HG03095 (cell line): Measurements from ENCODE around the gene SLC4A8.
"Not testable (repeated sequence)": the region's sequence is repeated elsewhere in the genome, so short reads cannot be mapped to it uniquely, and the experiment has no call there.

Experiments
- ATAC-seq: cut with Tn5 transposase; IDR thresholded peaks from one replicate; pipeline ENCODE4 v1.9.1; 2021; ENCODE audit warnings: moderate library complexity; ENCODE audit not compliant: unreplicated experiment

The SLC4A8 gene

DNA sequence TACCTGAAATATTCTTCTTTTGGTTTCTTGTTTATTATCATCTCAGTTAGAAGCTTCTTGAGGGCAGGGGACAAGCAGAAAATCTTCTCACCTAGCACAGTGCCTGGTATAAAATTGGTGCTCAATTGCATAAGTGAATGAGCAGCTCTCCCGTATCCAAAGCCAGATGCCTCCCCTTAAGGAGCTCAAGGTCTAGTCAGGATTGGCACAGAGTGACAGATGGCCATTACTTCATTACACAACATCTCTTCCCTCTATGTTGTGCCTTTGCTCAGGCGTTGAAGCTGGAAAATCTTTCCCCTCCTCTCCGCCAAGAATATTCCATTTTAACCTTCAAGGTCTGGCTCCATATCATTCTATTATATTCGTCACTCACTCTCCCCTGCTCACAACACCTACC, 3.6 kb downstream of the SLC4A8 start:
- no peak for ATAC-seq

DNA sequence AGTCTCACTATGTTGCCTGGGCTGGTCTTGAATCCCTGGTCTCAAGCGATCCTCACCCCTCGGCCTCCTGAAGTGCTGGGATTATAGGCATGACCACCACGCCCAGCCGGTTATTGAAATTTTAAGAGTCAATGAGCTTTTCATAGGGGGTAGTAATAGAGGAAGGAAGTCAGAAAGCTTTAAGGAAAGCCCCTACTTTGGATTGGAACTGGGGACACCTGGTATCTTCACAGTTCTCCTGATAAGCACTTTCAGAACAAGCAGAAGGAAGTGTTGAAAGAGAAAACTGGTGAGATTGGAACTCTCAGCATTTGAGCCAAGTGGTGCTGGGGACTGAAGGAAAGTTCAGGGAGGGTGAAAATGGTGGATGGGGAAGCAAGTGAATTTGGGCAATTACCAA, 5.1 kb downstream of the SLC4A8 start:
- ATAC-seq: no peak

DNA sequence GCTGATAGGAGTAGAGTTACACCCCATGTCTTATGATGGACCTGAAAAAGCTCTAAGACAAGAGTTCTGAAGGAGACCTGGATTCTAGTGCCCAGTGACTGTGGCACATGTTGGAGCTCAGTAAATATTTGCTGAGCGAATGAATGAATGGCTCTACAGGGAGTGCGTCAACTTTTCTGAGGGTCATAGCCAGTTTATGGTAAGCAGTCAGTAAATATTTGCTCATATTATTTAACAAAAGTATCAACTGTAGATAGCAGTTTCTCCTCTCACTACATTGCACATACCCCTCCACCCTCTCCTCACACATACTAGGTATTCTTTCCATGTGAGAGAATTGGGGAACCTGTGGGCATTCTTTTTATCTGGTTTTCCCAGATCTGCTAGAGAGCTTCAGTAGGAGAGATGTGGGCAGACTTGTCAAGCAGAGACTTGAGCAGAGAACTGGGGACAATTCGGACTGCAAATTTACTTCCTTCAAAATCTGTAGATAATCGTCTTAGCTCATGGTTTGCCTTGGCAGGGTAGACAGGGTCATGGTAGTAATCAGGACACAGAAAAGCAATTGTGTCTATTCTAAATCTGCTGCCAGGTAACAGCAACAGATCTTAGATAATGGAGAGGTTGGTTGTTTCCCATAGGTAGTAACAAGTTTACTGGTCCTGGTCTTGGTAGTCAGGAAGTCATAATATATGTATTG, 5.7 kb downstream of the SLC4A8 start:
- no peak for ATAC-seq

DNA sequence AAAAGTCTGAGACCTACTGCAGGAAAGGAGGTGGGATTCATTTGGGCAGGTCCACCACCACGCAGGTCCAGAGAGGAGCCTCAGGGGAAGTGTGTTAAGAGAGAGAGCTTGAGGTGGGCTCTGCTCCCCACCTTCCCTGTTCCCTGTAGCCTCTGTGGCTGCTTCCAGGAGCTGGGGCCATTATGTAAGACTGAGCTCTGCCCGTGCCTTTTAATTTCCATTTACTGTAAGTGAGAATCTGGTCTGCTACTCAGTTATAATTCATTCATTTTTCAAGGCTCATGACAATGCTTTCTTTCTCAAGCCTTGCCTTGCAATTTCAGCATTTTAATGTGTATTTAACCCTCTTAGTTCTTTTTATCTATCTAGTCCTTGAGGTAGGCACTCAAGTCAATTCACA, 8.3 kb downstream of the SLC4A8 start:
- no peak for ATAC-seq

DNA sequence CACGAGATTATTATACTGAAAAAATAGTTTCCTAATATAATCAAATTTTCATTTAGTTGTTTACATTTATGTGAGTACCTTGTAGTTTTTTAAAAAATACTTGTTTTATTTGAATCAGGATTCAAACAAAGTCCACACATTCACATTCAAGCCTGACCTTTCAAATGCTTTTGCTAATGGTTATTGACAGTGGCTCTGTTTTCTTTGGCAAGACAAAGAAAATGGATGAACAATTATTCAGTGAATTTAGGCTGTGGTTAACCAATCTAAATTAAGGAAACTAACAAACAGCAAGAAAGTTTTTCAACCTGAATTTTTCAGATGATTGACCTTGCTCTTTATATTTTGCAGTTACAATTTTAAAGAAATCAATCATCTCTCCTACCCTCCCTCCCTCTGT, 9.7 kb downstream of the SLC4A8 start:
- no peak for ATAC-seq

DNA sequence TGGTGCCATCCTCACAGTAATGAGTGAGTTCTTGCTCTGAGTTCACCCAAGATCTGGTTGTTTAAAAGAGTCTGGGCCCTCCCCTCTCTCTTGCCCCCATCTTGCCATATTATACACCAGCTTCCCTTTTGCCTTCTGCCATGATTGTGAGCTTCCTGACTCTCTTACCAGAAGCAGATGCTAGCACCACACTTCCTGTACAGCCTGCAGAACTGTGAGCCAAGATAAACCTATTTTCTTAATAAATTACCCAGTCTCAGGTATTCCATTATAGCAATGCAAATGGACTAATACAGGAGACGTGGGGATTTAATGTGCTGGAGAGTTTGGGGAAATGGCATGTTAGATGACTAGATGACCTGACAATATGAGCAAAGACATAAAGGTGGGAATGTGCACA, 12.8 kb downstream of the SLC4A8 start:
- no peak for ATAC-seq

DNA sequence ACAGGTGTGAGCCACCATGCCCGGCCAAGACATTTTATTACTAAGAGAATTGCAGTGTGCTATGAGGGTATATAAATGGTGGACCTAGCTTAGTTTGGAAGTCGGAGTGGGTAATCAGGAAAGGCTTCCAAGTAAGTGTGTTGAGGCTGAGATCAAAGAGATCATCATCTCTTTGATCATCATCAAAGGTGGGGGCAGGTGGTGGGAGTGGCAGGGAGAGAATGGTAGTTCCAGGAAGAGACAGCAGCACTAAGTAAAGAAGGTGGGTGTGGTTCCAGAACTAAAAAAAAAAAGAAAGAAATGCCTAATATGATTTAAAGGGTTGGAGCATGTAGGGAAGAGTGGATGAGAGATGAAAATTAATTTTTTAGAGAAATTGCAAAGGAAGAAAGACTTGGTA, 14.7 kb downstream of the SLC4A8 start:
- no peak for ATAC-seq

DNA sequence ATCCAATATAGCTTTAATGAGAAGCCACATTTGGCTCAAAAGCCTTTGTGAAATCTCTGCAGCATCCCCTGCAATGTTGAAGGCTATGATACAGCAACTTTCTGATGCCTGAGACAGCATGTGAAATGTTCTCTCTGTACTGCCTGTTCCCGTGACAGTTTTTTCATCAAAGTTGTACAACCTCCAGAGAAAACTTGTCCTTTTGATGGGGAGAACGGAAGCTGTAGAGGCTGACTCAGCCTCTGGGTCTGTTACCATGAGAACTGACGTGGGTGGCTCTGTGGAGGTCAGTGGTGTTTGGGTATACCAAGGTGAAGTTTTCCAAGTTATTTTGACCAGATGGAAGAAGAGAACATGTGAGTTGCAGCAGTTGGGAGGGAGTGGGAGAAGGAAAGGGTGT, 17.0 kb downstream of the SLC4A8 start:
- no peak for ATAC-seq

DNA sequence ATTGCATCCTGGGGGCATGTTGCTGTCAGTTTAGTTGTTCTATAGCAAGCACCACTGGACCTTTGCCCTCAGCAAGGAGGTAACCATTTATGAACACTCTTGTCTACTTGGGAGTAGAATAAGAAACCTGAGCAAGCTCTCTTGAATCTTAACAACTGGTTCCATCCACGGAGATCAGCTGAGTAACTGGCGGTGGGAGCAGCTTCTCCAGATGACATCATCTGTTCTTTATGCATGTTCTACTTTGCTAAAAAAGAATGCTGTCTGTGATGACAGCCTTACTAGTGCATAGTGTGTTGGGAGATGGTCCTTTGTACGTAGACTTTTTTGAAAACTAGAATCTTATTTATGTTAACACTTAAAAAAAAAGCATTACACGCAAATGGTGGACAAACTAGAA, 17.7 kb downstream of the SLC4A8 start:
- no peak for ATAC-seq

DNA sequence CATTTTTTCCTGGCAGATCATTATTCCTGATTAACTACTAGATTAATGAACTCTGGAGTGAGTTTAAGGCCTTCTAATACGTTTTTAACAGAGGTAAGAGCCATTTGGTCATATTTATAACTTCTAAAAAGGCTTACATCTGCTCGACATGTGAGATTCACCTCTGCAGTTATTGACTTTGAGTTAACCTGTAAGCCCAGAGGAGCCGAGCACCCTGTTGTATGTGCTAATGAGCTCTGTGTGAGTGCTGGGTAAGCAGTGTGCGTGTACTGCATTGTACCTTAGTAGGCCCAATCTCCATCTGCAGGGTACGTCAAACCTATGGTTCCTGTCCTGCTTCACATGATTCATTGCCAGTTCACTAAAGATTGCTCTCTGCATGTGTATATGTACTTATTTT, 18.9 kb downstream of the SLC4A8 start:
- ATAC-seq: no peak

DNA sequence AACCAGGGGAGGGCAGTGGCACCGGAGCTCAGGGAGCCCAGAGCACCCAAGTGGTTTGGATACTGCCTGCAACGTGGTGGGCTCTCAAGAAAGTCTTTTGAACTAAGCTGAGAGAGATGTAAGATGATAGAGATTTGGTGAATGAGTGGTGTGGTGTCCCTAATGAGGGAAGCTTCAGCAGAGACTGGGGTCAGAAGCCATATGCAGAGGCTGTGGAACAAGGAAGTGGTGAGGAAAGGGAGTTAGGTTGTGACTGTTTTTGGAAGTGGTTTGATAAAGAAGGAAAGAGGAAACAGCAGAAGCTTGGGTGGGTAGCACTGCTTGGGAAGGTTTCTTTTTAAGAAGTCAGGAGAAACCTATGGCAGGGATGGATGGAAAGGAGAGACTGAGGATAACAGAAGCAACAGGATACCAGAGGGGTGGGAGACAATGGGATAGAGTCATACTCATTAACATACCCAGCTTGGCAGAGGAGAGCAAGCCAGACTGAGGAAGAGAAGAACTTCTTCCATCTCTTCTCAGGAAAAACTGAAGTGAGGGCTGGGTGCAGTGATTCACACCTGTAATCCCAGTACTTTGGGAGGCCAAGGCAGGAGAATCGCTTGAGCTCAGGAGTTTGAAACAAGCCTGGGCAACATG, 24.1 kb downstream of the SLC4A8 start:
- no peak for ATAC-seq

DNA sequence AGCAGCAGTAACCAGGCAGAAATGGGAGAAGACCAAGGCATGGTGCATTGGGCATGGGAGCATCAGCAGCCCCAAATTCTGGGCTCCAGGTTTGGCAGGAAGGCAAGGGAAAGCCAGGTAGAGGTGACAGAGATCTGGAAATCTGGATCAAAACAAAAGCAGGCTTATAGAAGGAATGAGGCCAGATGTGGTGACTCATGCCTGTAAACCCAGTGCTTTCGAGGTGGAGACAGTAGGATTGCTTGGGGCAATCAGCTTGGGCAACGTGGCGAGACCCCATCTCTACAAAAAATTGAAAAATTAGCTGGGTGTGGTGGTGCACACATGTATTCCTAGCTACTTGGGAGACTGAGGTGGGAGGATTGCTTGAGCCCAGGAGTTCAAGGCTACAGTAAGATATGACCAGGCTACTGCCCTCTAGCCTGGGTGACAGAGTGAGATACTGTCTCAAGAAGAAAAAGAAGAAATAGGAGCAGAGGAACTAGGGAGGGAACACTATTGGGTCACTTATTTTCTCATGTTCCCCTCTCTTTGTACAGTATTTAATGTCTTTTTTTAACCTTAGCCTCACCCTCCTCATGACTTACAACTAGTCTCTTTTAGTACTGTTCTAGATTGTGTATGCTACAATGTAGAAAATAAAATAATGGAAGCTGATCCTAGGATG, 25.1 kb downstream of the SLC4A8 start:
- ATAC-seq: no peak

DNA sequence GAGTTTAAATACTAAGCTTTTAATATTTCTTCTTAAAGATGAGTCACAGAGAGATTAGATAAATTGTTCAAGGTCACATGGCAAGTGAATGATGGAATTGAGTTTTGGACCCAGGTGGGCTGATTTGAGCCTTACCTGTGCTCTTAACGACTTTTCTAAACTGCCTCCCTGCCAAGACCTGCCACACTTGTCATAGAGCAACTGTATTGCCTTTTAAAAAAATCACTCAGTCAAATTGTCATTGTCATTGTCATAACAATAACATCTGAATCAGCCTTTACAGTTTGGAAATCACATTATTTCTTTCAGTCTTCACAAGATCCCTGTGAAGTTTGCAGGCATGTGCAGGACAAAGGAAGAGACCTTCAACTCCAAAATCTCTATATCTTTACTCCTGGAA, 25.7 kb downstream of the SLC4A8 start:
- ATAC-seq: no peak

DNA sequence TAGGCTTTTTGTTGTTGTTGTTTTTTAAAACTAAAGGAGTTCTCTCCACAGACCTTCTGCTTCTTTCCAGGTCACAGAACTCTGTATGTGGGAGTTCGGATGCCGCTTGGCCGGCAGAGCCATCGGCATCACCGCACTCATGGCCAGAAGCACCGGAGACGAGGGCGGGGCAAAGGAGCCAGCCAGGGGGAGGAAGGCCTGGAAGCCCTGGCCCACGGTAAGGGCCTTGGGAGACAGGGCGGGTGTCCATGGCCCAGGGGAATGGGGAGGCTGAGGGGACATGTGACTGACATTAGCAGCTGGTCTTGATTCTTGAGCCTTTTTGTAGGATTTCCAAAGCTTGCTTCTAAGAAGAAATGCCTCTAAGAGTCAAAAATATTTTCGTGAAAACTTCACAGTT, 26.2 kb downstream of the SLC4A8 start:
- ATAC-seq: no peak

DNA sequence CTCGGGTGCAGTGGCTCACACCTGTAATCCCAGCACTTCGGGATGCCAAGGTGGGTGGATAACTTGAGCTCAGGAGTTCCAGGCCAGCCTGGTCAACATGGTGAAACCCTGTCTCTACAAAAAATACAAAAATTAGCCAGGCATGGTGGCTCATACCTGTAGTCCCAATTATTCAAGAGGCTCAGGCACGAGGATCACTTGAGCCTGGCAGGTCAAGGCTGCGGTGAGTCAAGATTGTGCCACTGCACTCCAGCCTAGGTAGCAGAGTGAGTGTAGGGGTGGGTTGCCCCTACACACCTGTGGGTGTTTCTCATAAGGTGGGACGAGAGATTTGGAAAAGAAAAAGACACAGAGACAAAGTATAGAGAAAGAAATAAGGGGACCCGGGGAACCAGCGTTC, 29.4 kb downstream of the SLC4A8 start:
- ATAC-seq: not testable (repeated sequence)

DNA sequence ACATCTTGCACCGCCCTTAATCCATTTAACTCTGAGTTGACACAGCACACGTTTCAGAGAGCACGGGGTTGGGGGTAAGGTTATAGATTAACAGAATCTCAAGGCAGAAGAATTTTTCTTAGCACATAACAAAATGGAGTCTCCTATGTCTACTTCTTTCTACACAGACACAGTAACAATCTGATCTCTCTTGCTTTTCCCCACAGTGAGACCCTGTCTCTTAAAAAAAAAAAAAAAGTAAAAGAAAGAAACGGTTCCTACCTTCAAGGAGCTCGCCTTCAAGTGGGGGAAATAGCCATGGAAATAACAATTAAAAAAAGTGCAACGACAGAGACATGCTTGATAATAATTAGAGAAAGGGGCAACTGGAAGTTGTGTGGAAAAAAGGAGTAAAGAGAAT, 30.4 kb downstream of the SLC4A8 start:
- ATAC-seq: not testable (repeated sequence)

DNA sequence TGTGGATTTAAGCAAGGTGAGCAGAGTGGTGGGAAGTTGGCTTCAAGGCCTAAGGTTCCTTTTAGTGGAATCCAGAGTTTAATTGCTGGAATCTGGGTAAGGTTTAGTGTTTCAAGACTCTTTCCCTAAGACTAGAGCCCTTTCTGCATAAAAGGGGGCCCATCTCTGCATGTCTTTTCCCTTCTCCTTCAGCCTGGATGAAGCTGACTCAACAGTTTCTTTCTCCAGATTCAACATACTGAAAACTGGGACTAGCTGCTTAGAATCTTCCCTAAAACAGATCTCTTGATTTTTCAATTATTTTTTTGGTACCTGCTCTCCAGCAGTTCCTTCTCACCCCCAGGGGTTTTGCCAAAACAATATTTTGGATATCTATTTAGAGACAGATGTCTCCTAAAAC, 34.0 kb downstream of the SLC4A8 start:
- ATAC-seq: no peak

DNA sequence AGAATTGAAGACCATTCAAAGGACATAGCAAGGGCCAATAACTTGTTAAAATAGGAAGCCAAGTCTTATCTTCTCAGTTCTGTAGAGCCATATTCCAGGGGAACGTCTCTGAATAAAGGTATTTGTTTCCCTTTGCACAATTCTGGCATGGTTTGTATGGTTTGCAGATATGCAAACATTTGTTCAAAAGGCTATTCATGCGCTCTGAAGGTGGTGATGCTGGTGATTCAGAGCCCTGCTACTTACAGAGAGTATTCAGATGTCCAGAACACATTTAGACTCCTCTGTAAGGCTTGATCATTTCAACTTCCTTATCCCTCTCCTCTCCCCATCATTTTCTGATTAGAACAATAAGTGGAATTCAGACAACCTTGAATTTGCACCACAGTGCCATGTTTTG, 35.9 kb downstream of the SLC4A8 start:
- no peak for ATAC-seq

DNA sequence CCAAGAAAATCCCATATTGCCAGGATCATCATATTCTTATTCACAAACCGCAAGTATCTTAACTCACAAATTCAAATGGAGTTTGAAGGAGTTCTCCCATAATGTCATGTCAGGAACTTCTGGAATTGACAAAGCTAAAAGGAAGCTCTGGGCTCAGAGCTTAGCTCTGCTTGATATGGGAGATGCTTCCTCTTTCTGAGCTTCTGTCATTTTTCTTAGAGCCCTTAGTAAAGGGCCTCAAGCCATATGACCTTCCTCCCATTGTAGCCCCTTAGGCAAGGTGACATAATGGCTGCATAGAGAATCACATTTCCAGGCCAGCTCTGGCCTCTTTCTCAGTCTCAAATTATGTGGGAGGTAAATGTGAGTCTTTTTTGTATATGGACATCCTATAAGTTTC, 40.9 kb downstream of the SLC4A8 start:
- no peak for ATAC-seq

DNA sequence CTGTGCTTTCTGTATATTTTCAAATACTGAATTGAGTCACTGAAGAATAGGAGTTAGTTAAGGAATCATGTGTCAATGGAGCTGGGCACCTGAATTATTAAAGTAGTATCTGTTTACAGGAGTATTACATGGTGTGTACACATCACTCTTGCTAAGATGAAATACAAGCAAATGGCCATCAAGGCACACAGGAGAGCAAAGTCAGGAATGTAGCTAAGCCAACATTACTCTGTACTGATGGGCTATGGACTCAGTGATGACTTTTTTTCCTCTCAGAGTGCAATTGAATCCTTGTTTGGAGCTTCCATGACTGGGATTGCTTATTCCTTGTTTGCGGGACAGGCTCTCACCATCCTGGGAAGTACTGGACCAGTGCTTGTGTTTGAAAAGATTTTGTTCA, 45.5 kb downstream of the SLC4A8 start:
- no peak for ATAC-seq

DNA sequence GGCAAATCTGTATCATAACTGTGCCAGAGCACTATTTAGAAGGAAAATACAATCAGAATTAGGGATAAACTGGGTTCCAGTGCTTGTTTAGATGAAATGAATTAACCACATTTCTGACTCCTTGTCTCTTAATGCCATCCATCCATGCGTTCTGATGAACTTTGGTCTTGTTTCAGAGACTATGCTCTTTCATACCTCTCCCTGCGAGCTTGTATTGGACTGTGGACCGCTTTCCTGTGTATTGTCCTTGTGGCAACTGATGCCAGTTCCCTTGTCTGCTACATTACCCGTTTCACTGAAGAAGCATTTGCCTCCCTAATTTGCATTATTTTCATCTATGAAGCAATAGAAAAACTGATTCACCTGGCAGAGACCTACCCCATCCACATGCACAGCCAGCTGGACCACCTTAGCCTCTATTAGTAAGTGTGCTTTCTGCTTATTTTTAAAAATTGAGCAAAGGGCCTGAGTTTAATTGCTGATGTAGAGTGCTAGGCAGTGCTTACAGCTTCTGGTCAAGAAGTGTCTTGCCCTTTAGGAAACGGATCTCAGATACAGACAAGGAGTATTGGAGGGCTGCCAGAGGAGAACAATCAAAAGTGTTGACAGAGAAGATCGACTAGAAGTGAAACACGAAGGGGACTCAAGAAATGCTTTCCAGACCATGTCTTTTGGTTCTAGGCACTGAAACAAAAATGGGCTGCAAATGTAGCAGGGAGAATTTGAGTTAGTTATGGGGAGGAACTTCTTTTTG, 46.7 kb downstream of the SLC4A8 start:
- no peak for ATAC-seq

DNA sequence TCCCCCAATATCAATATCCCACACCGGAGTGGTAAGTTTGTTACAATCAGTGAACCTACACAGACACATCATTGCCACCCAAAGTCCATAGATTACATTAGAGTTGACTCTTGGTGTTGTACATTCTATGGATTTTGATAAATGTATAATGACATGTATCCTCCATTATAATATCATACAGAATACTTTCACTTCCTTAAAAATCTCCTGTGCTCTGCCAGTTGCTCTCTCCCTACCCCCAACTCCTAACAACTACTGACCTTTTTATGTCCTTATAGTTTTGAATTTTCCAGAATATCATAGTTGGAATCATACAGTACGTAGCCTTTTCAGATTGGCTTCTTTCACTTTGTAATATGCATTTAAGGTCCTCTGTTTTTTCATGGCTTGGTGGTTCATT, 48.4 kb downstream of the SLC4A8 start:
- ATAC-seq: no peak
